Chondrocyte (in vitro differentiated cells): ENCODE results near the gene HCST. TPM values are rescaled to one million over a fixed set of nuclear protein-coding genes. Genes with fewer than 3 reads are reported as not detected.
"Not testable (repeated sequence)": the region's sequence is repeated elsewhere in the genome, so short reads cannot be mapped to it uniquely, and the experiment has no call there.

Experiments used
- DNase-seq: peaks from one replicate; pipeline ENCODE4 v3.0.0; 2021; ENCODE audit warnings: mixed read lengths, low spot score
- H3K27ac Mint-ChIP-seq: one replicate; pipeline ENCODE4 v1.8.0; 2021; ENCODE audit warnings: mild to moderate bottlenecking, moderate library complexity, mixed read lengths; ENCODE audit not compliant: unreplicated experiment
- H3K27me3 Mint-ChIP-seq: 2 replicates; pipeline ENCODE4 v1.8.0; 2021; ENCODE audit warnings: low read depth, mixed read lengths
- H3K36me3 Mint-ChIP-seq: 2 replicates; pipeline ENCODE4 v1.8.0; 2021; ENCODE audit warnings: low read depth, mixed read lengths
- H3K4me1 Mint-ChIP-seq: 2 replicates; pipeline ENCODE4 v1.8.0; 2021; ENCODE audit warnings: low read depth, mild to moderate bottlenecking, mixed read lengths
- H3K4me3 Mint-ChIP-seq: one replicate; pipeline ENCODE4 v1.8.0; 2021; ENCODE audit warnings: mild to moderate bottlenecking, moderate library complexity, mixed read lengths; ENCODE audit not compliant: unreplicated experiment
- H3K9me3 Mint-ChIP-seq: 2 replicates; pipeline ENCODE4 v1.8.0; 2021; ENCODE audit warnings: low read depth, mixed read lengths
- CTCF ChIP-seq: fragments of 200-600 bp; sonication (generic); IDR thresholded peaks from 2 replicates; pipeline ENCODE4 v1.5.0; 2021; ENCODE audit warnings: antibody characterized with exemption, mild to moderate bottlenecking, moderate library complexity
- total RNA-seq: library from RNA; stranded (reverse); gene quantifications from 3 replicates; pipeline ENCODE4 v1.2.1, GENCODE V29; 2021

HCST gene
- total RNA-seq, 1 donor from 2014 or later = 0.50 TPM

GRCh38 chr19:35868172-35868822, 34.0 kb upstream of the HCST start, which contains the start of gene APLP1:
APLP1 (plus strand) TSS chr19:35868574; CDS start chr19:35868637, 63 bp downstream.
- DNase-seq = no peak
- Mint-ChIP-seq H3K36me3 (no peaks in the 10 kb centered on the region), H3K27me3 (peaks cover 23% of the 10 kb centered on the region), H3K27ac (no peak within 1 kb of the TSS), H3K4me3 (peak within 1 kb of the TSS; percentile 76), H3K4me1 (peaks cover 13% of the 10 kb centered on the region), H3K9me3 (no peaks in the 10 kb centered on the region)
- TF ChIP-seq CTCF = no peak

GRCh38 chr19:35868823-35869326, 33.5 kb upstream of the HCST start:
- DNase-seq = no peak
- no peak for TF ChIP-seq CTCF
- H3K27me3 Mint-ChIP-seq = peaks cover 23% of the 10 kb centered on the region
- H3K4me3 Mint-ChIP-seq = peak overlapping the region; percentile 76
- H3K9me3 Mint-ChIP-seq = no peaks in the 10 kb centered on the region
- no peaks in the 10 kb centered on the region for H3K36me3 Mint-ChIP-seq
- no peak overlapping the region for H3K27ac Mint-ChIP-seq
- H3K4me1 Mint-ChIP-seq = peaks cover 13% of the 10 kb centered on the region

- peaks cover 2% of the 10 kb centered on the region for H3K36me3 Mint-ChIP-seq
Measured at GRCh38 chr19:35869327-35870123, 32.8 kb upstream of the HCST start.

GRCh38 chr19:35870124-35870736, 32.1 kb upstream of the HCST start:
- H3K9me3 Mint-ChIP-seq, H3K27ac Mint-ChIP-seq, DNase-seq, H3K36me3 Mint-ChIP-seq: not testable (repeated sequence)
- Mint-ChIP-seq H3K4me3 (peak overlapping the region; percentile 71), H3K27me3 (peaks cover 20% of the 10 kb centered on the region), H3K4me1 (peaks cover 13% of the 10 kb centered on the region)

More at GRCh38 chr19:35869327-35870123, 32.8 kb upstream of the HCST start:
- TF ChIP-seq CTCF = no peak
- no peak overlapping the region for H3K27ac Mint-ChIP-seq
- peak overlapping the region; percentile 76 for H3K4me3 Mint-ChIP-seq
- no peak for DNase-seq
- H3K27me3 Mint-ChIP-seq = peaks cover 23% of the 10 kb centered on the region
- H3K4me1 Mint-ChIP-seq = peaks cover 13% of the 10 kb centered on the region
- no peaks in the 10 kb centered on the region for H3K9me3 Mint-ChIP-seq

GRCh38 chr19:35870798-35871197, 31.5 kb upstream of the HCST start:
- peaks cover 15% of the 10 kb centered on the region for H3K27me3 Mint-ChIP-seq
- H3K4me1 Mint-ChIP-seq = peaks cover 13% of the 10 kb centered on the region
- DNase-seq = no peak
- no peak for TF ChIP-seq CTCF
- H3K4me3 Mint-ChIP-seq = no peak overlapping the region
- H3K27ac Mint-ChIP-seq = no peak overlapping the region
- peaks cover 3% of the 10 kb centered on the region for H3K36me3 Mint-ChIP-seq
- no peaks in the 10 kb centered on the region for H3K9me3 Mint-ChIP-seq
